HT-29 (cell line): Measurements from ENCODE around the gene CYP2J2. TPM values are rescaled to one million over a fixed set of nuclear protein-coding genes. Genes with fewer than 3 reads are reported as not detected.
"Not testable (repeated sequence)": the region's sequence is repeated elsewhere in the genome, so short reads cannot be mapped to it uniquely, and the experiment has no call there.

Experiments used
- DNase-seq: peaks from one replicate; pipeline ENCODE4 v3.0.0-alpha.2; 2015; ENCODE audit warnings: low spot score
- small RNA-seq: library from RNA; depleted of rRNA; stranded (forward); fragments of <200 nt; gene quantifications from one replicate; pipeline ENCODE3, GENCODE V24; 2014
- total RNA-seq: library from RNA; depleted of rRNA; stranded (reverse); fragments of >200 nt; shearing (Covaris generic); gene quantifications from 2 replicates; pipeline ENCODE4 v1.2.3, GENCODE V29; 2014; rRNA removed

CYP2J2 gene
- total RNA-seq, 1 experiment from 2014 or later, result not detected

- DNase-seq, result no peak
These were observed 49.4 kb downstream of the CYP2J2 start for GRCh38 chr1:59877108-59877682.

DNA sequence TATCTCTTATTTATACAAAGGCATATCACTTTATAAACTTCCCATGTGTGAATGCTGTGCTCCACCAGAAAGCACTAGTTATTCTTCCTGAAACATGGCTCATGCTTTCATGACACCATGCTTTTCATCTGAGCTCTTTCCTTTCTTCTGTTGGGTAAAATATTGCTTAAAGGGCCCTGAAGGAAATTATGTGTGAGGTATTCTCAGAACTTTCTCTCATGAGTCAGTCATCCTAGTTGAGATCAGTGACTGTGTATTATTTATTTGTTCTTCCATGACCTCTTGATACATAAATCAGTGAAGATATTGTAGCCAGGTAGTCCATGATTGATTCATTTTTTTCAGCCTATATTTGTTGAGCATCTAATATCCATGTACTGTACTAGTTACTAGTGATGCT is 54.8 kb downstream of the CYP2J2 start:
- no peak for DNase-seq

DNA sequence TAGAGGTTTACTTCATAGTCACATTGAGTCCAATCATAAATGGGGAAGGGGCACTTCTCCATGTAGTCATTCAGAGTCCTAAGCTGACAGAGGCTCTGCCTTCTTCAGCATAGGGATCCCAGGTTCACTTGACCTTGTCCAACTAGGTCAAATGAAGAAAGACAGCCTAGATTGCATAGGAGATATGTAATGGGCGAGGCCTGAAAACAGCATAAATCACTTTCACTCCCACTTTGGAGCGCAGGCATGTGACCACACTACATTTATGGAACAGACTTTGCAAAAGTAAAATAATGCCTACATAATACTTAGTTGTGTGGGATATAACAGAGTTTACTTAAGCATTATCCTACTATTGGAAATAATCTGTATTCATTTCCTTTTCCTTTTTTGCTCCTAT is 60.1 kb downstream of the CYP2J2 start:
- no peak for DNase-seq

DNA sequence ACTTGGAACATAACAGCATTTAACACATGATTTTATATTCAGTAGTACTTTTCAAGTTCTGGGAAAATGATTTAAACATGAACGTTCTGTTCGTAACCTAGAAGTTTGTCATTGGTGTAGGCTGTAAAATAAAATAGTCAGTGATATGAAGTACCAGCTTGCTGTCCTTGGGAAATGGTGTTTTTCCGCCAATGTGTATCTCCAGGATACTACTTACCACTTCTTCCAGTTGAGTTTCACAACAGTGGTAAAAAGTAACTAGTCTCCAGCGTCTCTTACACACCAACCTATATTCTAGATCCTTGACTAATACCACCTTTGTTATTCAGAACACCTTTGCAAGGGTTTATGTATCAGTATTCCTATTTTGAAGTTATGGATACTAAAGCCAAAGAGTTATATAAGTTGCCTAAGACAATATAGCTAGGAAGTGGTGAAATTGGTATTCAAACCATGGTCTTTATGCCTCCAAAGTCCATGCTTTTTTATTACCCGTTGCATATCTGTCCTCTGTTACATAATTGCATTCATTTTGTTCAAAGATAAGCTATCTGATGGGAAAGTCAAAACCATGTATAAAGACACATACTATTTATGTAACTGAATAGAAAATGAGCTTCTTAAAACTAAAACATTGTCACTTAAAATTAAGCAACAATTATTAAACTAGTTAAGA is 68.8 kb downstream of the CYP2J2 start:
- DNase-seq, result no peak

- no peak for DNase-seq
These were observed 69.7 kb downstream of the CYP2J2 start for GRCh38 chr1:59856725-59857338.

- not testable (repeated sequence) for DNase-seq
These were observed 71.3 kb downstream of the CYP2J2 start for GRCh38 chr1:59855297-59855696.

DNA sequence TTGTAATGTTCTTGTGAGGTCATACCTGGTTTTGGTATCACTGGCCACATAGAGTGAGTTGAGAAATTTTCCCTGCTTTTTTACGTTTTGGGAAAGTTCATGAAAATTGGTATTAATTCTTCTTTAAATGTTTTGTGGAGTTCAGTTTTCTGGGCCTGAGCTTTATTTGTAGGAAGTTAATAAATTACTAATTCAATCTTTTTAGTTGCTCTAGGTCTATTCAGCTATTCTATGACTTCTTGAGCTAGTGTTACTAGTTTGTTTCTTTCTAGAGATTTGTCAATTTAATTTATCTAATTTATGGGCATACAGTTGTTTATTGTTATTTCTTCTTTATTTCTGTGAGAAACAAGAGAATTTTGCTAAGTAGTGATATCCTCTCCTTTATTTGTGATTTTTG is 74.5 kb downstream of the CYP2J2 start:
- DNase-seq, result no peak

DNA sequence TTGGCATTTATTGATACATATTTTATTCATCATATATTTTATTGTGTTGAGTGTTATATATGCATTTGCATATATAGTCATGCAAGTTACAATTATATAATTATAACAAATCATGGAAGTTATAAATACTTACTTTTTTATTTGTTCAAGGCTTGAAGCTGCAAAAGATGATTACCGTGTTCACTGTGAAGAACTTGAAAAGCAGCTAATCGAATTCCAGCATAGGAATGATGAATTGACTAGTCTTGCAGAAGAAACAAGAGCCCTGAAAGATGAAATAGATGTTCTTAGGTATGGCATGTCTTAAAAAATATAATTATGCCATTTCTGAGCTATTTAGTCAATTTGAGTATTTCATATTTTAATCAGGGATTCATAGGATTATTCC is 79.7 kb downstream of the CYP2J2 start:
- DNase-seq, result no peak

DNA sequence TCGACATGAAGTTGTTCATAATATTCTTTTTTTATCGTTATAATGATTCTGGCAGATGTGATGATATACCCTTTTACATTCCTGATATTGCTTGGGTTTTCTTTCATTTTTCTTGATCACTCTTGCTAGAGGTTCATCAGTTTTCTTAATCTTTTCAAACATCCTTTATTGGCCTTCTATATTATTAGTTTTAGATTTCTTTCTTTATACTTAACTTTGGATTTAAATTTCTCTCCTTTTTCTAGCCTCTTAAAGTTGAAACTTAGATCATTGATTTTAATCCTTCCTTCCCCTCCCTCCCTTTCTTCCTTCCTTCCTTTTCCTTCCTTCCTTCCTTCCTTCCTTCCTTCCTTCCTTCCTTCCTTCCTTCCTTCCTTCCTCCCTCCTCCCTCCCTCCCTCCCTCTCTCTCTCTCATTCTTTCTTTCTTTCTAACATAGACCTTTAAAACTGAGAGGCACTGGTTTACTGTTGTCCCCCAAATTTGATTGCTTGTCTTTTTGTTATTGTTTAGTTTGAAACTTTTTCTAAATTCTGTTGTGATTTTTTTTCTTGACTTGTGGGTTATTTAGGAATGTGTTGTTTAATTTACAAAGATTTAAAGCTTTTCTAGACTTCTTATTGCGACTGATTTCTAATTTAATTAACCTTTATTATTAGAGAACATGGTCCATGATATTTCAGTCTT is 80.2 kb downstream of the CYP2J2 start:
- no peak for DNase-seq

- no peak for DNase-seq
These were observed 81.5 kb downstream of the CYP2J2 start for GRCh38 chr1:59845091-59845490.

Small RNA genes within 50 kb of the gene (small RNA-seq; reads per million reads assigned to genes)
- not detected for gene RN7SL475P

Other genes starting within 250 kb of the CYP2J2 start
- 8.4 and 94.4 TPM in 2 replicates for gene HOOK1, start 111.8 kb downstream of the CYP2J2 start, total RNA-seq
- gene C1orf87, start 147.0 kb upstream of the CYP2J2 start, total RNA-seq, result not detected in 2 replicates